ENCODE results near the gene FBXO41.

DNA sequence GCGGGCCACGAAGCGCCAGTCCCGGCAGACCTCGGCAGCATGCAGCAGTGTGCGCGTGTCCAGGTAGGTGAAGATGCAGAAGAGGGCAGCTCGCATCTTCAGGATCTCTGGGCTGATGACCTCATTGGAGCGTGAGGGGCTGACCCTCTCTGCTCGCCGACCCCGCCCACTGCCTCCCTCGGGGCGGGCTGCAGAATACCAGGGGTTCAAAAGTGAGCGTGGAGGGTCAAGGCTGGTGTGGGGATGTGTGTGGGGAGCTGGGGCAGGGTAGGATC is 20.0 kb downstream of the FBXO41 start:
- TF ChIP-seq, protein P1, sequence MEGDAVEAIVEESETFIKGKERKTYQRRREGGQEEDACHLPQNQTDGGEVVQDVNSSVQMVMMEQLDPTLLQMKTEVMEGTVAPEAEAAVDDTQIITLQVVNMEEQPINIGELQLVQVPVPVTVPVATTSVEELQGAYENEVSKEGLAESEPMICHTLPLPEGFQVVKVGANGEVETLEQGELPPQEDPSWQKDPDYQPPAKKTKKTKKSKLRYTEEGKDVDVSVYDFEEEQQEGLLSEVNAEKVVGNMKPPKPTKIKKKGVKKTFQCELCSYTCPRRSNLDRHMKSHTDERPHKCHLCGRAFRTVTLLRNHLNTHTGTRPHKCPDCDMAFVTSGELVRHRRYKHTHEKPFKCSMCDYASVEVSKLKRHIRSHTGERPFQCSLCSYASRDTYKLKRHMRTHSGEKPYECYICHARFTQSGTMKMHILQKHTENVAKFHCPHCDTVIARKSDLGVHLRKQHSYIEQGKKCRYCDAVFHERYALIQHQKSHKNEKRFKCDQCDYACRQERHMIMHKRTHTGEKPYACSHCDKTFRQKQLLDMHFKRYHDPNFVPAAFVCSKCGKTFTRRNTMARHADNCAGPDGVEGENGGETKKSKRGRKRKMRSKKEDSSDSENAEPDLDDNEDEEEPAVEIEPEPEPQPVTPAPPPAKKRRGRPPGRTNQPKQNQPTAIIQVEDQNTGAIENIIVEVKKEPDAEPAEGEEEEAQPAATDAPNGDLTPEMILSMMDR (IDR thresholded peaks at IDR 0.05), result no peak
- TF ChIP-seq REST (IDR thresholded peaks at IDR 0.05; ENCODE audit: insufficient read depth in 1 of 2, low read depth in 2 of 2, low read length in 1 of 2), result no peak
